ENCODE results near the gene TRIM9.

TRIM9 gene

DNA sequence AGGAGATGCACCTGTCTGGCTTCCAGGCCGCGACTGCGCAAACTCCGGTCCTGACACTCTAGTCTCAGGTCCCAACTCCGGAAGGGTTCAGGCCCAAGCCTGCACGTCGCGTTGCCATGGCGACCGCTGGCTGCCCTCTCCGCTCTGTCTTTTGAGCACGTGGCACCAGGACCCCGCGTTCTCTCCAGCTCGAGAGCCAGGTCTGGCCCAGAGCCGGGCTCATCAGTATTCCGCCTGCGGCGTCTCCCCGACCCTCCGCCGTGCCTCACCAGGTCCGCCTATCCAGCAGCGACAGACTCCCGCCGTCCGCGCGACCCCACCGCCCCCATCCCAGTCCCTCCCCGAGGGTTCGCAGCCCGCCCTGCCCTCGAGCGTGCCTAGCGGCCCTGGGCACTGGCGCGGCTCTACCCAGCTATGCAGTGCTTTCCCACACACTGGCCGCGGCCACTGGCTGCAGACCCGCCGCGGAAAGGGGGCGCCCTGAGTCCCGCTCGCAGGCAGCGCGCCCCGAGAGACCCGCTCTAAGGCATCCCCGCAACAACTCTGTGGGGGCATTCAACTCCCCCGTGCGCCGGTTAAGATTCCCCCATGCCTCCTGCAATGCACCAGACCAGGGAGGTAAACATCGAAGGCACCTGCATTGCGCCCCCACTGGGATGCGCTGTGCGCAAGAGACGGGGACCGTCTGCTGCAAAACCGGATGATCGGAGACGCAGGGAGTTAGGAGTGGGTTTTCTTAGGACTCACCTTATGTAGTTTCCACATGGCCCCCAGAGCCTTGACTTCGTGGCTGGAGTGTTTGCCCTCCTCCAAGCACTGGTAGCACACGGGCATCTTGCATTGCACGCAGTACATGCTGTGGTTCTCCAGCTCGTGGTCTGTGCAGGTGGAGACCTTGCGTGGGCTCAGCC is 1.3 kb downstream of the TRIM9 start:
- no peak for DNase-seq (ENCODE audit: low spot score)

- no peak for DNase-seq (ENCODE audit: low spot score)
Observed at GRCh38 chr14:51092965-51093364, 1.9 kb downstream of the TRIM9 start.

DNA sequence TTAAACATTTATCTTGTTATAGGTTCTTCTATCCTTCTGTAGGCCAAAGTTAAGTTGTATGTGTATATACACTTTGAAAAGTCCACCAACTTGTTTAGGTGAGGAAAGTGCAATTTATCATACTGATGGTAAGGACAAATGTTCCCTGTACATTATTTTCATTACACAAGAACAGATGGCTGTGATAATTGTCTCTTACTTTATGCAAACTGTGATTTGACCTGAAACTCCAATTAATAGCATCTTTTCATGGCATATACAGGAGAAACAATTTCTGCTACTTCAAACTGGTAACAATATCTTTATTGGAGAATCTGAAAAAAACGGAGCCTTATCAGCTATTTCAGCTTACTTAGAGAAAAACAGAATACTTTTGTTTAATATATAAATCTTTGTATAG is 5.6 kb downstream of the TRIM9 start:
- DNase-seq (ENCODE audit: low spot score): no peak

- no peak for DNase-seq (ENCODE audit: low spot score)
Observed at GRCh38 chr14:51087031-51087441, 7.9 kb downstream of the TRIM9 start.

GRCh38 chr14:51086044-51086443 is 8.9 kb downstream of the TRIM9 start:
- DNase-seq (ENCODE audit: low spot score): no peak

DNA sequence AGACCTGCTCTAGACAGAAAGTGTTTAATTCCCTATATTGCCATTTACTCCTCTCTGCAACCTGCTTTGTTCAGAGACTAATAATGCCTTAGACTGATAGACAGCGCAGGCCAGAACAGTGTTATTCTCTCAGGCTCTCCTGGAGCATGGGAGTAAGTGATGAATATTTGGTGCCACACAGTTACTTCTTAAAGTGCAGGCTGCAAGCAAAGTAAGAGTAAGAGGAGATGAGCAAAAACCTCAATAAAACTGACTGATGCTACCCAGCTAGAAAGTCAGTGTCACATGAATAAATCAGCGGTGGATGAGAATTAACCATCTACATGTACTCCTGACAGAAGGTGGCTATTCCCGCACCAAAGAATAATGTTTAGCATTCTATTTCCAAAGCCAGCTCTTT is 9.9 kb downstream of the TRIM9 start:
- DNase-seq (ENCODE audit: low spot score): no peak

DNA sequence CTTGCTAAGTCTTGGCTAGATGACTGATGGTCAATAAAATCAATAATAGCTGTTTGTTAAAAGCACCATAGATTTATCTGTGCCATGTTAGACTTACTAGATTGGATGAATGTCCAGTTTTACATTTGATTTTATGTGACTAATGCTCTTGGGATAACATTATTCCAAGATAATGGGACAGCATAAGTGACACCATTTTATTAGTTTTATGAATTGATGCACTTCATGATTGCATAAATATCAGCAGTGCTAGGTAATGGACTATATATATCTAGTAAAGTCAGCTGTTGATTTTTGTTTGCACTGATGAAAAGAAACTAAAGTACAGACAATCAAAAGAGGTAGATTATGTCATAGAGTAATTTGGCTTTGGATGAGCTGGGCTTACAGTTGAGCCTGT is 10.4 kb downstream of the TRIM9 start:
- DNase-seq (ENCODE audit: low spot score): no peak

DNA sequence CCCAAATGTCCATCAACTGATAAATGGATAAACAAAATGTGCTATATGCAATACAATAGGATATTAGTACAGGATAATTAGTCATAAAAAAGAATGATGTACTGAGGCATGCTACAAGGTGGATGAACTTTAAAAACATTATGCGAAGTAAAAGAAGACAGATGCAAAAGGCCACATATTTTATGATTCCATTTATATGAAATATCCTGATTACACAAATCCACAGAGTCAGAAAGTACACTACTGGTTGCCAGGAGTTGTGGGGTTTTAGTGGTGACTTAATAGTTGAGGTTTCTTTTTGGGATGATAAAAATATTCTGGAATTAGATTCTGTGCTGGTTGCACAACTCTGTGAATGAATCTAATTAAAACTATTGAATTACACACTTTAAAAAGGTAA is 12.6 kb downstream of the TRIM9 start:
- no peak for DNase-seq (ENCODE audit: low spot score)

GRCh38 chr14:51081712-51082111 is 13.2 kb downstream of the TRIM9 start:
- no peak for DNase-seq (ENCODE audit: low spot score)

DNA sequence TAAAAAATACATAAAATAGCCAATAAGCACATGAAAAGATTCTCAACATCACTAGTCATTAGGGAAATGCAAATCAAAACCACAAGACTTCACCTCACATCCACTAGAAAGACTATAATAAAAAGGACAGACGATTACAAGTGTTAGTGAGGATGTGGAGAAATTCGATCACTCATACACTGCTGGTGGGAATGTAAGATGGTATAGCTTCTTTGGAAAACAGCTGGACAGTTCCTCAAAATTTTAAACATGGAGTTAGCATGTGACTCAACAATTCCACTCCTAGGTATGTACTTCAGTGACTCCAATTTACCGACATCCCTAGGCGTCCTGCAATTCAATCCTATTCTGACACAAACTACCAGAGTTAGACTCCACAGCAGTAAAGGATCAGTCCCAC is 13.7 kb downstream of the TRIM9 start:
- no peak for DNase-seq (ENCODE audit: low spot score)

DNA sequence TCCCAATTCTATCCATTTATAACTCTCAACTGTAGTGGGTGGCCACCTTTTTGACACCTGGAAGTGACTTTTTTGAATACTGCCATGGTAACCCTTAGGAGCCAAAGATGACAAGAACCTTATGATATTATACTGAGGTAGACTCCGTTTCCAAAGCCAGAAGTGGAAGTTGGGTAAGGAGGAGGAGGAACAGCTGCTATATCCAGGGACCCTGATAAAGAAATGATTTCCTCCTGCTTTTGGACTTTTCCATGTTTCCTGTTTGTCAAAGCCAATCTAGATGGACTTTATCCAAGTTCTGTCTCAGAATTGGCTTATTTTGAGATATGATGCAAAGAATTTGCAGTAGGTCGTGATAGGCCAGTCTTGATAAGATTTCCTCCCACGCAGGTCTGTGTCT is 14.3 kb downstream of the TRIM9 start:
- no peak for DNase-seq (ENCODE audit: low spot score)

- DNase-seq (ENCODE audit: low spot score): no peak
Observed at GRCh38 chr14:51079489-51079888, 15.4 kb downstream of the TRIM9 start.

DNA sequence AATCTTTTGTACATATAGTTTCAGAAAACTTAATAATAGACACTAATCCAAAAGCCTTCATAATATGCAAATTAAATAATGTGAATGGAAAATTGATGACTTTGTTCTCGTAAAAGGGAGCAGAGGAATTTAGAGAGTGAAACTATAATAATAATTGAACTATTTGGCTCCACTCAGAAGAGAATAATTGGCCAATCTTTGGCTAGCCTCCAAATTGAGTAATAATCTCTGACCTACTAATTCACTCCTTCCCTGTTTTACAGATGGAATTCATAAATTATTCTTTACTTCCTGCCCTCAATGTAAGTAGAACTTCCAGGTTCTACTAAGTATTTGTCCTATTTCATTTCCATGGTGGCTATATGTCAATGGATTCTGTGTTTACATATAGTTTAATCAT is 15.8 kb downstream of the TRIM9 start:
- DNase-seq (ENCODE audit: low spot score): no peak

DNA sequence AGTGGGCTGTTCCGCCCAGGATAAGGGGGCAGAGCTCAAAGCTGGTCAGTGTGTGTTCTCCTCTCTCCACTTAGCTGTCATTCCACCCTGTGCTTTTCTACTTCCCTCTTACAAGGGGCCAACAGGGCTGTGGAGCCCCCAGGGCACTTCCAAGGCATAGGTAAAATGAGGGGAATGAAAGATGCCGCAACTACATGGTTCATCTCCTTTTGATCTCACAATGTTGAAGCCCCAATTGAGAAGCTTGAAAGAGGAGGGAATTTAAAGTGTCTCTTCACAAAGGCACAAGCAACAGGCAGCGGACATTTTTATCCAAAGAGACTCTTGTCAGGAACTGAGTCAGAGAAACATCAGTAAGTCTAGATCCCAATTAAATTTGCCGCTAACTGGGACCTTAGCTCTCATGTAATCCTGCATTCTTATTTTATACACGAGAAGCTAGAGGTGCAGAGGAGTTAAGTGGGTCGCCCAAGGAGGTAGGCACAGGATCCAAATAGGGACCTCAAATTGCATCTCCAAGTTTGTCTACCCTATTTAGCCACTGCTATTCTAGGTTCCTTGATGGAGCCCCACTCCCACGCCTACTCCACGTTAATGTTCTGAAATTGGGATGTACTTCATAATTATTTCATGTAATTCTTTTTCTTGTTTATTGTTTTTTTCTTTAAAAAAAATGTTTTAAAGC is 20.1 kb downstream of the TRIM9 start:
- no peak for DNase-seq (ENCODE audit: low spot score)

DNA sequence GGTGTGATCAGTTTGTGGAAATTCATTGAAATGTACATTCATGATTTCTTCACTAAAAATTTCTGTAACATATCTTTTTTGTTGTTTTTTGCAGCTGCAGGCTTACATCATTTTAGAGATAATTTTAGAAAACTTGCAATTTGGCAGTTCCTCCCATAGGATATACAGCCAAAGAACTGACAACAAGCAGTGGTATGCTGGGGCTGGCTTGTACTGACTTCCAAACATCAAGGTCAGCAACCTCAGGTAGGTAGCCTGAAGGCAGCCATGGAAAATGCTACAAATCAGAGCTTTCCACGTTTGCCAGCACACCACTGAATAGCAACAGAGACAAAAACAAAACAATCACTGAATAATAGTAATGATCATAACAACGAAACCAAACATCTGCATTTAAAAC is 21.2 kb downstream of the TRIM9 start:
- no peak for DNase-seq (ENCODE audit: low spot score)

DNA sequence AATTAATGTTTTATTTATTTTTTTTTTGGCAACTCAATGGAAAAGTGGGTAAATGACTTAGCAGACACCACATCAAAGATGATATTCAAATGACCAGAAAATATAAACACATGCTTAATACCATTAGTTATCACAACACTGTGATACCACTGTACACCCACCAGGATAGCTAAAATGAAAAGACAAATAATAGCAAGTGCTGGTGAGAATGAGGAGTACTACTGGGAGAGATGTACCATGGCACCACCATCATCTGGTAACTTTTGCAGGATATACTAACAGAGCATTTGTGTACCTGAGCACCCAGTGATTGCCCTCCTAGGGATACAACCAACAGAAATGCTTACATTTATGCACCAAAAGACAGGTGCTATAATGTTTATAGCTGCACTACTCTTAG is 21.9 kb downstream of the TRIM9 start:
- no peak for DNase-seq (ENCODE audit: low spot score)

GRCh38 chr14:51071857-51072256 is 23.0 kb downstream of the TRIM9 start:
- no peak for DNase-seq (ENCODE audit: low spot score)

- no peak for DNase-seq (ENCODE audit: low spot score)
Observed at GRCh38 chr14:51070726-51071125, 24.2 kb downstream of the TRIM9 start.

DNA sequence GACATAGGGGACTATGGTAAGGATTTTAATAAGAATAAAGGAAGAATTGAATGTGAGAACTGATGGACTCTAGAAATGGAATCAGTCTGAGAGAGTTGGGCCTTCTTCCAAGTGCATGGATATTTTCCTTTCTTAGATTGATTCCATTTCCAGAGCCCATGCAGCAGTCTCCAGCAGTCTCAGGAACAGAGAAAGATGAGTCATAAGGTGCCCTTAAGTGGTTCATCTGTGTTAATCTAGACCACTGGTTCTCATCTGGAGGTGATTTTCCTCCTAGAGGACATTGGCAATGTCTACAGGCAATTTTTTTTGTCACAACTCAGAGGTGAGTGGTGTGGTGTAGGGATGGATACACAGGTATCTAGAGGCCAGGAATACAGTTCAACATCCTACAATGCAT is 25.9 kb downstream of the TRIM9 start:
- DNase-seq (ENCODE audit: low spot score): no peak

GRCh38 chr14:51068268-51068667 is 26.6 kb downstream of the TRIM9 start:
- DNase-seq (ENCODE audit: low spot score): no peak

DNA sequence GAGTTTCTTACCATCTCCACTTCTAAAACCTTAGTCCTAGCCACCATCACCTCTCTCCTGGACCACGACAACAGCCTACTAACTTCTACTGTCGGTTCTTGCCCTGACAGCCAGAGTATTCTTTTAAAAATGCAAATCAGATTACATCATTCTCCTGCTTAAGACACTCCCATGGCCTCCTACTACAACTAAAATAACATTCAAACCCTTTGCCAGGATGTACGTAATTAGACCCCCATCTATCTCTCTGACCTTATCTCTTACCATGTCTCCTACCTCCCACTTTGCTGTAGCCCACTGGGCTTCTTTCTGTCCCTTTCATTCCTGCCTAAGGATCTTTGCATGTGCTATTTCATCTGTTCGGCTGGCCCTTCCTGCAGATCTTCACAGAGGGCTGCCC is 27.6 kb downstream of the TRIM9 start:
- DNase-seq (ENCODE audit: low spot score): no peak

GRCh38 chr14:51066576-51066975 is 28.3 kb downstream of the TRIM9 start:
- DNase-seq (ENCODE audit: low spot score): no peak

GRCh38 chr14:51059032-51059431 is 35.9 kb downstream of the TRIM9 start:
- DNase-seq (ENCODE audit: low spot score): no peak

GRCh38 chr14:51058382-51058781 is 36.5 kb downstream of the TRIM9 start:
- DNase-seq (ENCODE audit: low spot score): no peak
